Dendritic cell treated with granulocyte-macrophage colony-stimulating factor and Interleukin-4, amounts not matched to agents 40 ng/mL and 50 ng/mL, for 4 days (primary cell): Measurements from ENCODE around the gene RABGEF1.
A peak's percentile ranks its signal among the peaks of the same experiment; 100 is the strongest.
"Not testable (repeated sequence)": the region's sequence is repeated elsewhere in the genome, so short reads cannot be mapped to it uniquely, and the experiment has no call there.

ENCODE experiments used
- H3K27ac Mint-ChIP-seq: one replicate; pipeline ENCODE4 v1.8.0; 2022; ENCODE audit warnings: mild to moderate bottlenecking, mixed read lengths
- H3K27me3 Mint-ChIP-seq: one replicate; pipeline ENCODE4 v1.8.0; 2022; ENCODE audit warnings: mild to moderate bottlenecking, mixed read lengths
- H3K36me3 Mint-ChIP-seq: one replicate; pipeline ENCODE4 v1.8.0; 2022; ENCODE audit warnings: low read depth, mixed read lengths
- H3K4me1 Mint-ChIP-seq: one replicate; pipeline ENCODE4 v1.8.0; 2022; ENCODE audit warnings: low read depth, mixed read lengths
- H3K4me3 Mint-ChIP-seq: one replicate; pipeline ENCODE4 v1.8.0; 2022; ENCODE audit warnings: mild to moderate bottlenecking, moderate library complexity, mixed read lengths
- H3K9me3 Mint-ChIP-seq: one replicate; pipeline ENCODE4 v1.8.0; 2022; ENCODE audit warnings: mixed read lengths
- intact Hi-C: fragments of 100-400 bp; cut with micrococcal nuclease; formaldehyde crosslinking; loops from one replicate; pipeline ENCODE4 v1.15.0; 2022

Gene RABGEF1

GRCh38 chr7:66763633-66764355 lies 23.3 kb downstream of the RABGEF1 start:
- intact Hi-C loops, H3K4me3 Mint-ChIP-seq, H3K9me3 Mint-ChIP-seq, H3K27me3 Mint-ChIP-seq, H3K27ac Mint-ChIP-seq: not testable (repeated sequence)
- Mint-ChIP-seq H3K36me3 (peaks cover 15% of the 10 kb centered on the region), H3K4me1 (peaks cover 26% of the 10 kb centered on the region)

GRCh38 chr7:66764905-66765304 lies 24.4 kb downstream of the RABGEF1 start:
- Mint-ChIP-seq H3K4me1 (peaks cover 26% of the 10 kb centered on the region), H3K36me3 (peaks cover 15% of the 10 kb centered on the region)
- H3K27me3 Mint-ChIP-seq, H3K9me3 Mint-ChIP-seq, H3K27ac Mint-ChIP-seq, H3K4me3 Mint-ChIP-seq, intact Hi-C loops: not testable (repeated sequence)

GRCh38 chr7:66765322-66766025 lies 24.9 kb downstream of the RABGEF1 start:
- Mint-ChIP-seq H3K4me1 (peaks cover 26% of the 10 kb centered on the region), H3K36me3 (peaks cover 15% of the 10 kb centered on the region)
- H3K27ac Mint-ChIP-seq, H3K27me3 Mint-ChIP-seq, H3K4me3 Mint-ChIP-seq, H3K9me3 Mint-ChIP-seq, intact Hi-C loops: not testable (repeated sequence)

- H3K27me3 Mint-ChIP-seq, result no peaks in the 10 kb centered on the region
- H3K4me3 Mint-ChIP-seq, result no peak overlapping the region
- H3K36me3 Mint-ChIP-seq, result peaks cover 21% of the 10 kb centered on the region
- H3K4me1 Mint-ChIP-seq, result peaks cover 27% of the 10 kb centered on the region
- intact Hi-C loops, result no loop called here
- H3K9me3 Mint-ChIP-seq, result peaks cover 9% of the 10 kb centered on the region
- no peak overlapping the region for H3K27ac Mint-ChIP-seq
Observed at GRCh38 chr7:66766041-66766440, 25.5 kb downstream of the RABGEF1 start.

- H3K27ac Mint-ChIP-seq, H3K4me3 Mint-ChIP-seq, intact Hi-C loops, H3K9me3 Mint-ChIP-seq, H3K27me3 Mint-ChIP-seq: not testable (repeated sequence)
- Mint-ChIP-seq H3K36me3 (peaks cover 25% of the 10 kb centered on the region), H3K4me1 (peaks cover 34% of the 10 kb centered on the region)
Observed at GRCh38 chr7:66767486-66767885, 27.0 kb downstream of the RABGEF1 start.

- no peaks in the 10 kb centered on the region for H3K9me3 Mint-ChIP-seq
- H3K36me3 Mint-ChIP-seq, result peaks cover 31% of the 10 kb centered on the region
- H3K4me3 Mint-ChIP-seq, result no peak overlapping the region
- peak overlapping the region; percentile 2 for H3K27ac Mint-ChIP-seq
- no peaks in the 10 kb centered on the region for H3K27me3 Mint-ChIP-seq
- intact Hi-C loops, result no loop called here
- H3K4me1 Mint-ChIP-seq, result peaks cover 34% of the 10 kb centered on the region
Observed at GRCh38 chr7:66768865-66769832, 28.6 kb downstream of the RABGEF1 start.

GRCh38 chr7:66769833-66770512 lies 29.4 kb downstream of the RABGEF1 start:
- Mint-ChIP-seq H3K4me3 (no peak overlapping the region), H3K4me1 (peaks cover 34% of the 10 kb centered on the region), H3K36me3 (peaks cover 39% of the 10 kb centered on the region)

GRCh38 chr7:66771795-66772194 lies 31.3 kb downstream of the RABGEF1 start:
- Mint-ChIP-seq H3K27me3 (no peaks in the 10 kb centered on the region), H3K9me3 (no peaks in the 10 kb centered on the region), H3K27ac (peak overlapping the region; percentile 42), H3K4me1 (peaks cover 34% of the 10 kb centered on the region), H3K36me3 (peaks cover 57% of the 10 kb centered on the region), H3K4me3 (no peak overlapping the region)
- intact Hi-C loops, result no loop called here

More at GRCh38 chr7:66769833-66770512, 29.4 kb downstream of the RABGEF1 start:
- Mint-ChIP-seq H3K9me3 (no peaks in the 10 kb centered on the region), H3K27me3 (no peaks in the 10 kb centered on the region), H3K27ac (peak overlapping the region; percentile 2)
- intact Hi-C loops, result no loop called here

- H3K4me3 Mint-ChIP-seq, intact Hi-C loops: not testable (repeated sequence)
Observed at GRCh38 chr7:66773744-66774143, 33.2 kb downstream of the RABGEF1 start.

GRCh38 chr7:66776383-66776782 lies 35.9 kb downstream of the RABGEF1 start:
- peaks cover 83% of the 10 kb centered on the region for H3K36me3 Mint-ChIP-seq
- not testable (repeated sequence) for H3K27ac Mint-ChIP-seq

More at GRCh38 chr7:66773744-66774143, 33.2 kb downstream of the RABGEF1 start:
- not testable (repeated sequence) for H3K9me3 Mint-ChIP-seq, H3K27me3 Mint-ChIP-seq, H3K27ac Mint-ChIP-seq
- Mint-ChIP-seq H3K36me3 (peaks cover 72% of the 10 kb centered on the region), H3K4me1 (peaks cover 26% of the 10 kb centered on the region)

GRCh38 chr7:66776800-66777442 lies 36.4 kb downstream of the RABGEF1 start:
- H3K27me3 Mint-ChIP-seq, result no peaks in the 10 kb centered on the region
- H3K4me3 Mint-ChIP-seq, result no peak overlapping the region
- H3K4me1 Mint-ChIP-seq, result peaks cover 10% of the 10 kb centered on the region
- intact Hi-C loops, result no loop called here
- H3K36me3 Mint-ChIP-seq, result peaks cover 84% of the 10 kb centered on the region
- no peaks in the 10 kb centered on the region for H3K9me3 Mint-ChIP-seq
- H3K27ac Mint-ChIP-seq, result no peak overlapping the region

More at GRCh38 chr7:66776383-66776782, 35.9 kb downstream of the RABGEF1 start:
- intact Hi-C loops, H3K9me3 Mint-ChIP-seq, H3K4me3 Mint-ChIP-seq, H3K27me3 Mint-ChIP-seq: not testable (repeated sequence)
- H3K4me1 Mint-ChIP-seq, result peaks cover 14% of the 10 kb centered on the region

- Mint-ChIP-seq H3K9me3 (no peaks in the 10 kb centered on the region), H3K27me3 (no peaks in the 10 kb centered on the region), H3K27ac (no peak overlapping the region), H3K4me3 (no peak overlapping the region), H3K4me1 (peaks cover 7% of the 10 kb centered on the region), H3K36me3 (peaks cover 86% of the 10 kb centered on the region)
- intact Hi-C loops, result no loop called here
Observed at GRCh38 chr7:66778201-66778600, 37.7 kb downstream of the RABGEF1 start.
